Stomach (tissue), 9 donors: ENCODE data around the gene PCBP3. TPM values are rescaled to one million over a fixed set of nuclear protein-coding genes. Genes with fewer than 3 reads are reported as not detected.
A peak's percentile ranks its signal among the peaks of the same experiment; 100 is the strongest.

ENCODE experiments used
- DNase-seq, 2 donors: peaks; one replicate each; pipeline versions ENCODE4 v3.0.0 to v3.0.0-alpha.2; 2013 to 2019
- H3K27ac ChIP-seq, 5 donors: fragments of 200-600 bp in 4 of 5; sonication (generic) in 4 of 5; one replicate each; pipeline ENCODE4 v1.5.1; 2013 to 2019; ENCODE audit warnings: mild to moderate bottlenecking in 1 of 5, moderate library complexity in 1 of 5
- H3K27me3 ChIP-seq, 3 donors: fragments of 200-600 bp; sonication (generic); one replicate each; pipeline ENCODE4 v1.5.1; 2017 to 2019; ENCODE audit warnings: mixed run types in 1 of 3
- H3K36me3 ChIP-seq, 4 donors: fragments of 200-600 bp; sonication (generic); 1 replicate in 3 of 4; 2 replicates in 1 of 4; pipeline ENCODE4 v1.5.1; 2016 to 2019
- H3K4me1 ChIP-seq, 4 donors: fragments of 200-600 bp; sonication (generic); one replicate each; pipeline ENCODE4 v1.5.1; 2016 to 2019
- H3K4me3 ChIP-seq, 4 donors: fragments of 200-600 bp; sonication (generic) in 3 of 4; one replicate each; pipeline ENCODE4 v1.5.1; 2016 to 2019; ENCODE audit warnings: mild to moderate bottlenecking in 1 of 4
- H3K9me3 ChIP-seq, 4 donors: fragments of 200-600 bp; sonication (generic); one replicate each; pipeline ENCODE4 v1.5.1; 2016 to 2019
- EP300 ChIP-seq: sonication (generic); formaldehyde crosslinking; IDR thresholded peaks from one replicate; pipeline ENCODE4 v1.6.1; 2017; ENCODE audit warnings: antibody characterized with exemption
- POLR2A ChIP-seq, 4 donors: fragments of 450-650 bp; IDR thresholded peaks; one replicate each; pipeline ENCODE4 v1.6.1; 2016; ENCODE audit warnings: antibody characterized with exemption in 4 of 4, control low read depth in 2 of 4, mild to moderate bottlenecking in 1 of 4, moderate library complexity in 1 of 4
- POLR2AphosphoS5 ChIP-seq, 3 donors: sonication (generic); formaldehyde crosslinking; IDR thresholded peaks; one replicate each; pipeline ENCODE4 v1.6.1; 2016; ENCODE audit warnings: antibody characterized with exemption in 3 of 3
- WGBS, 5 donors: extraction: QIAGEN DNeasy Blood & Tissue Kit in 3 of 5; methylation state at CpG; one replicate each; pipeline versions ENCODE4 v1.1.5 to v1.1.7; 2013 to 2018; 5-methylcytosine and 5-hydroxymethylcytosine counted together
- intact Hi-C: fragments of 100-400 bp; cut with DNase I; formaldehyde crosslinking; loops from one replicate; pipeline ENCODE4 v1.15.1; 2023; ENCODE audit warnings: low total_unique reads
- polyA plus RNA-seq, 3 donors: library from polyadenylated mRNA; stranded (reverse); fragments of 200-250 nt; gene quantifications; one replicate each; pipeline ENCODE4 v1.2.3, GENCODE V29; 2013
- total RNA-seq, 5 donors: library from RNA; depleted of rRNA; stranded (reverse); fragments of >200 nt; gene quantifications; one replicate each; pipeline versions ENCODE4 v1.1.0 to v1.2.3, GENCODE V29; 2014 to 2016
- TF ChIP-seq, protein P1 (sequence below), 7 experiments: fragments of 450-650 bp in 4 of 7; fragments of 200-600 bp in 3 of 7; sonication (generic) in 3 of 7; IDR thresholded peaks; one replicate each; pipeline ENCODE4 v1.5.1; 2016 to 2019; ENCODE audit warnings: antibody characterized with exemption in 7 of 7, control low read depth in 2 of 7, mild to moderate bottlenecking in 1 of 7
- donor health status: healthy with polysubstance abuse.
- donor health status: Bipolar disorder and iron deficiency.
- donor health status: healthy.

Gene PCBP3
- total and polyA plus RNA-seq, 8 donors = 1.8 to 10.9 (median 3.3) TPM; not detected in 3

DNA sequence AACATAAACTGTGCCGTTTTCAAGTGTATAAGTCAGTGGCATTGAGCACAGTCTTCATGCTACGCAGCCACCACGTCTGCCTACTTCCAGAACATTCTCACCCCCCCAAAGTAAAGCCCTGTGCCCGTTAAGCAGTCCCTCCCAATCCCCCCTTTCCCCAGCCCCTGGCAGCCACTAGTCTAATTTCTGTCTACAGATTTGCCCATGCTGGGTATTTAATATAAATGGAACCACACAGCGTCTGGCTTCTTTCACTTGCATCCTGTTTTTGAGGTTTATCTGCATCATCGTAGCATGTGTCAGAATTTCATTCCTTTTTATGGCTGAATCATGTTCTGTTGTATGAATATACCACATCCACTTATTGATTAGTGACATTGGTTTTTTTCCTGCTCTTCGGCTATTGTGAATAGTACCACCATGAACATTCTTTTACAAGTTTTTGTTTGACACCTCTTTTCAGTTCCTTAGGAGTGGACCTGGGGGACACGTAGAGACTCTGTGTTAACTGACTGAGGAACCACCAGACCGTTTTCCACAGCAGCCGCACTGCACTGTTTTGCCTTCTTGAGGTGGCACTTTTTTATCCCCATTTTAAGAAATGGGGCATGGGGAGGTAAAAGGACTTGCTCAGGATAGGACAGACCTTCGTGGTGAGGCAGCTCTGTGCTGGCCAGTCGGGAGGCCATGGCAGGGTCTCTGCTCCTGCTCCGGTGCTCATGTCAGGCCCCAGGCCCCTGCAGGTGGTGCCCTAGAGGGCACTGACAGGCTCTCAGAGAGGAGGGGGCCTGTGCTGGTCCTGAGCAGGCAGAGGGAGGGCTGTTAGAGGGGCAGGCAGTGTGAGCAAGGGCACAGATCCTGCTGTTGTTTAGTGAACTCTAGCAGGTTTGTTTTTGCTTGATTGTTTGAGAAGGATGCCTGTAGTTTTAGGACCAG lies 123.8 kb downstream of the PCBP3 start:
- WGBS, 5 donors = 67 to 78% (median 73%) methylated on average over 12 to 13 of the region's 13 CpGs
- no peak for TF ChIP-seq POLR2A (IDR thresholded peaks at IDR 0.05)
- TF ChIP-seq POLR2AphosphoS5 (IDR thresholded peaks at IDR 0.05) = no peak
- TF ChIP-seq, protein P1, sequence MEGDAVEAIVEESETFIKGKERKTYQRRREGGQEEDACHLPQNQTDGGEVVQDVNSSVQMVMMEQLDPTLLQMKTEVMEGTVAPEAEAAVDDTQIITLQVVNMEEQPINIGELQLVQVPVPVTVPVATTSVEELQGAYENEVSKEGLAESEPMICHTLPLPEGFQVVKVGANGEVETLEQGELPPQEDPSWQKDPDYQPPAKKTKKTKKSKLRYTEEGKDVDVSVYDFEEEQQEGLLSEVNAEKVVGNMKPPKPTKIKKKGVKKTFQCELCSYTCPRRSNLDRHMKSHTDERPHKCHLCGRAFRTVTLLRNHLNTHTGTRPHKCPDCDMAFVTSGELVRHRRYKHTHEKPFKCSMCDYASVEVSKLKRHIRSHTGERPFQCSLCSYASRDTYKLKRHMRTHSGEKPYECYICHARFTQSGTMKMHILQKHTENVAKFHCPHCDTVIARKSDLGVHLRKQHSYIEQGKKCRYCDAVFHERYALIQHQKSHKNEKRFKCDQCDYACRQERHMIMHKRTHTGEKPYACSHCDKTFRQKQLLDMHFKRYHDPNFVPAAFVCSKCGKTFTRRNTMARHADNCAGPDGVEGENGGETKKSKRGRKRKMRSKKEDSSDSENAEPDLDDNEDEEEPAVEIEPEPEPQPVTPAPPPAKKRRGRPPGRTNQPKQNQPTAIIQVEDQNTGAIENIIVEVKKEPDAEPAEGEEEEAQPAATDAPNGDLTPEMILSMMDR (IDR thresholded peaks at IDR 0.05) = no peak
- TF ChIP-seq EP300 = no peak
- peaks cover 0 to 6% (median 0%) of the 10 kb centered on the region in 4 donors for H3K4me1 ChIP-seq
- no peaks in the 10 kb centered on the region for H3K36me3 ChIP-seq
- H3K27ac ChIP-seq = no peak overlapping the region
- no peaks in the 10 kb centered on the region for H3K9me3 ChIP-seq
- DNase-seq = peak in 1 of 2 donors; percentile 49
- H3K27me3 ChIP-seq = no peaks in the 10 kb centered on the region
- intact Hi-C loops = no loop called here
- no peak overlapping the region for H3K4me3 ChIP-seq

DNA sequence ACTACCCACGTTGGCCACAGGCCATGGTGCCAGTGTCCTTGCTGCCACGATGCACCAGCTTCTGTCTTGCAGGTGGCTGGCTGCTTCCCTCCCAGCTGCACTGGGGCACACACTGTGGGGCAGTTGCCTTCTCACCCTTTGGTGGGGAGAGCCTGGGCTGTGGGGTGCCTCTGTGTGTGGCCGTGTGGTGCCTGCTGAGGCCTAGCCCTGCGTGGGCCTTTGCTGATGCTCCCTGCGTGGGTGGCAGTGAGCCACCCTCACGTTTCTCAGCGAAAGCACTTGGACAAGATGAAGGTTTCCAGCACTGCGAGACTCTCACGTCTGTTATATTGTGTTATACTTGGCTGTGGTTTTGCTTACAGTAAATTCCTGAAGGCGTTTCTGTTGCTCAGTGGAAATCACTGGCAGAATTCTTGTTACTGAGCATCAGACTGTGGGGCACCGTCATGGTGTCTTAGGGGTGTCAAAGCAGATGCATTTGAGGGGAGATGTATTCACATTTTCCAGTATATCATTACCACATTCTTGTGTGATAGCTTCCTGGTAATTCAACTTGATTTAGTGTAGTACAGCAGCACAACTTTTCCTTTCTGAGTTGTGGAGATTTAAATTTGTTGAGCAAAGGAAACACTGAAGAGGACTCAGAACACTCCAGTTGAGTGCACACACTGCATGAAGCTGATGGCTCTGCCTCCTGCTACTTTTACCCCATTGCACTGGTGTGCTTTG lies 124.7 kb downstream of the PCBP3 start:
- no peaks in the 10 kb centered on the region for H3K27me3 ChIP-seq
- peaks cover 0 to 1% (median 0%) of the 10 kb centered on the region in 4 donors for H3K9me3 ChIP-seq
- 50 to 63% (median 54%) methylated on average over 9 to 11 of the region's 11 CpGs for WGBS, 5 donors
- TF ChIP-seq, protein P1 (IDR thresholded peaks at IDR 0.05) = no peak
- no peak for TF ChIP-seq POLR2AphosphoS5 (IDR thresholded peaks at IDR 0.05)
- no peak for TF ChIP-seq POLR2A (IDR thresholded peaks at IDR 0.05)
- no peak for TF ChIP-seq EP300
- H3K36me3 ChIP-seq = no peaks in the 10 kb centered on the region
- H3K27ac ChIP-seq = no peak overlapping the region
- no peak overlapping the region for H3K4me3 ChIP-seq
- intact Hi-C loops = no loop called here
- DNase-seq = peak in 1 of 2 donors; percentile 39
- peaks cover 0 to 6% (median 0%) of the 10 kb centered on the region in 4 donors for H3K4me1 ChIP-seq

DNA sequence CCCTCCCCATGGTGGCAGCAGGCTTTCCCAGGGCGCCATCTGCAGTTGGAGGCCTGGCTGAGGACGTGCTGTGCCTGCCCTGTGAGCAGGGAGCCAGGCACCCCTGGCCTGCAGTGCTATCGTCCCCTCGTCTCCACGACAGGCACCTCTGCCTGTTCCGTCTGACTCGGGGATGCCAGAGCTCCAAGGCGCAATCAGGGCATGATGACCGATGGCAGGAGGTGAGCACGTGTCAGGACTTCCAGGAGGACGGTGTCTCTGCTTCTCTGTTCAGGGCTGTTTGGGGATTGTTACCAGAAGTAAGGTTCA lies 125.2 kb downstream of the PCBP3 start:
- H3K36me3 ChIP-seq = no peaks in the 10 kb centered on the region
- TF ChIP-seq POLR2AphosphoS5 (IDR thresholded peaks at IDR 0.05) = no peak
- TF ChIP-seq POLR2A (IDR thresholded peaks at IDR 0.05) = no peak
- TF ChIP-seq EP300 = no peak
- TF ChIP-seq, protein P1 (IDR thresholded peaks at IDR 0.05) = no peak
- no peak for DNase-seq
- whole genome bisulfite sequencing, 5 donors = 71 to 85% (median 78%) methylated on average over 8 to 11 of the region's 11 CpGs
- peaks cover 0 to 6% (median 0%) of the 10 kb centered on the region in 4 donors for H3K4me1 ChIP-seq
- H3K4me3 ChIP-seq = no peak overlapping the region
- no peak overlapping the region for H3K27ac ChIP-seq
- intact Hi-C loops = no loop called here
- H3K27me3 ChIP-seq = no peaks in the 10 kb centered on the region
- H3K9me3 ChIP-seq = peaks cover 0 to 6% (median 0%) of the 10 kb centered on the region in 4 donors

DNA sequence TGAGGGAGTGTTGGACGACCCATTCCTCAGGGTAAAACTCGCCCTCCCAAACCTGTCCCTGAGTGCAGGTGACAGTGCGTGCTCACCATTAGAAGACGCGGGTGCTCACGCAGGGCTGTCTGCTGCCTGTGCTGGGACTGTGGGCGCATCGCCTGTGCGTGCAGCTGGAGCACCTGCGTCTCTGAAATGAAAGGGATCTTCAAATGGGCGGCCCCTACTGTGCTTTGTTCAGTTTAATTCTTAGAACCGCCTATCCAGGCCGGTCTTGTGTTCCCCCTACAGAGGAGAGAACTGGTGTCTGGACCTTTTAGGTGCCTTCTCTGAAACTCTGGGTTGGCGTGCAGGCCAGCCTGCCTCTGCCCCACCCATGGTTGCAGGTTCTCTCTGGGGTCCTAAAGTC lies 125.8 kb downstream of the PCBP3 start:
- no peak for DNase-seq
- Histone ChIP-seq H3K4me1 (peaks cover 0 to 6% (median 0%) of the 10 kb centered on the region in 4 donors), H3K36me3 (no peaks in the 10 kb centered on the region), H3K4me3 (no peak overlapping the region), H3K9me3 (peaks cover 0 to 6% (median 0%) of the 10 kb centered on the region in 4 donors), H3K27ac (no peak overlapping the region), H3K27me3 (no peaks in the 10 kb centered on the region)
- no peak for TF ChIP-seq POLR2AphosphoS5 (IDR thresholded peaks at IDR 0.05)
- TF ChIP-seq EP300 = no peak
- TF ChIP-seq, protein P1 (IDR thresholded peaks at IDR 0.05) = no peak
- no peak for TF ChIP-seq POLR2A (IDR thresholded peaks at IDR 0.05)
- intact Hi-C loops = no loop called here
- 78 to 90% (median 87%) methylated on average over 12 to 14 of the region's 14 CpGs for WGBS, 5 donors
